ENCODE data around the gene NXPE3. TPM values are rescaled to one million over a fixed set of nuclear protein-coding genes. Genes with fewer than 3 reads are reported as not detected.

The NXPE3 gene
- total and polyA plus RNA-seq, 9 of the 15 experiments (the other 6 are each of a cell fraction or from before 2014, with no cell fraction given) = 0.25 to 2.5 (median 0.95) TPM

DNA sequence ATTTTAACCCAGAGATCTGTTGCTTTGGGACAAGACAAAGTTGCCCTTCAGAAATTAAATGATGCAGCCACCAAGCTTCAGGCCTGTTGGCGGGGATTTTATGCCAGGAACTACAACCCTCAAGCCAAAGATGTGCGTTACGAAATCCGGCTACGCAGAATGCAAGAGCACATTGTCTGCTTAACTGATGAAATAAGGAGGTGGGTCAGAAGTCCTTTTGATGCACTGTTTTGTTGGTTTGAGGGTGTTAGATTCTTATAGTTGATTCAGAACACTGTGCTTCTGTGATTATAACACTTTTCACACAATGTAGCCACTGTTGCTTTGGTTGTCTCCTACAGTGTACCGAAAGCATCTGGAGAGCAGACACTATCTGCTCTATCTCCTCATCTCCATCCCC is 20.8 kb upstream of the NXPE3 start:
- FAIRE-seq (no peak), DNase-seq (ENCODE audit: extremely low read depth in 1 of 4, low spot score in 3 of 4) (no peak), ATAC-seq (no peak)
- H3K27me3 ChIP-seq (ENCODE audit: control insufficient read depth in 2 of 2, insufficient read depth in 2 of 2, low read length in 2 of 2) = no peaks in the 10 kb centered on the region
- no peak for TF ChIP-seq ZNF24 (IDR thresholded peaks at IDR 0.05)
- TF ChIP-seq POLR2H (tag; IDR thresholded peaks at IDR 0.05; ENCODE audit: low read depth) = no peak
- no peak for TF ChIP-seq HIVEP1 (CRISPR knock-in tag; IDR thresholded peaks at IDR 0.05)
- TF ChIP-seq TAF7 (tag; IDR thresholded peaks at IDR 0.05) = no peak
- no peak for TF ChIP-seq LEF1 (IDR thresholded peaks at IDR 0.05)
- TF ChIP-seq, protein P1, sequence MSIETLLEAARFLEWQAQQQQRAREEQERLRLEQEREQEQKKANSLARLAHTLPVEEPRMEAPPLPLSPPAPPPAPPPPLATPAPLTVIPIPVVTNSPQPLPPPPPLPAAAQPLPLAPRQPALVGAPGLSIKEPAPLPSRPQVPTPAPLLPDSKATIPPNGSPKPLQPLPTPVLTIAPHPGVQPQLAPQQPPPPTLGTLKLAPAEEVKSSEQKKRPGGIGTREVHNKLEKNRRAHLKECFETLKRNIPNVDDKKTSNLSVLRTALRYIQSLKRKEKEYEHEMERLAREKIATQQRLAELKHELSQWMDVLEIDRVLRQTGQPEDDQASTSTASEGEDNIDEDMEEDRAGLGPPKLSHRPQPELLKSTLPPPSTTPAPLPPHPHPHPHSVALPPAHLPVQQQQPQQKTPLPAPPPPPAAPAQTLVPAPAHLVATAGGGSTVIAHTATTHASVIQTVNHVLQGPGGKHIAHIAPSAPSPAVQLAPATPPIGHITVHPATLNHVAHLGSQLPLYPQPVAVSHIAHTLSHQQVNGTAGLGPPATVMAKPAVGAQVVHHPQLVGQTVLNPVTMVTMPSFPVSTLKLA (conservative IDR thresholded peaks at IDR 0.05) = no peak
- CTCF ChIA-PET (ENCODE audit: low intra/inter-chr PET ratio) = no interaction called here
- no peaks in the 10 kb centered on the region for H3K9me1 ChIP-seq (ENCODE audit: control insufficient read depth, insufficient read depth, low read length)
- POLR2A ChIA-PET = no interaction called here
- intact Hi-C loops (cut with micrococcal nuclease) (no loop called here), in situ Hi-C loops (cut with MboI) (no loop called here)
- peaks cover 39% of the 10 kb centered on the region for H3K36me3 ChIP-seq (ENCODE audit: control insufficient read depth, insufficient read depth, low read length)
- H2AFZ ChIP-seq (ENCODE audit: low read depth, low read length) = no peak overlapping the region
- 94% methylated on average over 4 of the region's 6 CpGs for WGBS (ENCODE audit: insufficient coverage, low coverage, missing lambda C conversion rate)
- H3K4me3 ChIP-seq = no peak overlapping the region
- H3K4me1 ChIP-seq (replicated peaks in 1 of 2; ENCODE audit: control insufficient read depth in 2 of 2, insufficient read depth in 2 of 2, low read length in 2 of 2) = no peaks in the 10 kb centered on the region
- H3K27ac ChIP-seq (ENCODE audit: extremely low read depth, low read depth, low read length) = no peak overlapping the region
- no peak overlapping the region for H3K9ac ChIP-seq (ENCODE audit: insufficient read depth in 1 of 2, low read depth in 2 of 2, low read length in 2 of 2)
- H4K20me1 ChIP-seq (replicated peaks; ENCODE audit: control insufficient read depth, insufficient read depth, low read length) = no peaks in the 10 kb centered on the region
- H3K79me2 ChIP-seq (ENCODE audit: control insufficient read depth, insufficient read depth, low read length) = no peaks in the 10 kb centered on the region
- BruUV-seq (replicated peaks) = no TSS peak
- H3K4me2 ChIP-seq (ENCODE audit: insufficient read depth, low read length) = no peak overlapping the region
- H3K9me3 ChIP-seq (replicated peaks; ENCODE audit: control insufficient read depth, insufficient read depth, low read depth, low read length) = no peaks in the 10 kb centered on the region

All from K562 (cell line).